Endometrium (tissue), 2 donors: ENCODE measurements around the gene FSTL4.

Experiments
- FAIRE-seq: peaks from 2 replicates; lab custom pipeline; 2012; peaks lifted over from hg19 to GRCh38; lab: Jason Lieb, UNC
- donor health status: control.
- donor health status: control.

The FSTL4 gene

GRCh38 chr5:133512896-133513295, 99.4 kb downstream of the FSTL4 start:
- no peak for FAIRE-seq

GRCh38 chr5:133511653-133512235, 100.6 kb downstream of the FSTL4 start:
- no peak for FAIRE-seq

GRCh38 chr5:133510634-133511262, 101.6 kb downstream of the FSTL4 start:
- no peak for FAIRE-seq

- FAIRE-seq, result no peak
These were observed 102.6 kb downstream of the FSTL4 start for GRCh38 chr5:133509742-133510079.

- FAIRE-seq, result no peak
These were observed 103.2 kb downstream of the FSTL4 start for GRCh38 chr5:133508845-133509741.

- no peak for FAIRE-seq
These were observed 104.0 kb downstream of the FSTL4 start for GRCh38 chr5:133508331-133508730.

GRCh38 chr5:133506181-133506580, 106.2 kb downstream of the FSTL4 start:
- no peak for FAIRE-seq

GRCh38 chr5:133503511-133503910, 108.8 kb downstream of the FSTL4 start:
- FAIRE-seq, result no peak

- FAIRE-seq, result no peak
These were observed 112.4 kb downstream of the FSTL4 start for GRCh38 chr5:133499895-133500294.

GRCh38 chr5:133497608-133498348, 114.6 kb downstream of the FSTL4 start:
- no peak for FAIRE-seq

- no peak for FAIRE-seq
These were observed 115.7 kb downstream of the FSTL4 start for GRCh38 chr5:133496631-133497030.

GRCh38 chr5:133494923-133495246, 117.5 kb downstream of the FSTL4 start:
- FAIRE-seq, result no peak

- FAIRE-seq, result no peak
These were observed 118.0 kb downstream of the FSTL4 start for GRCh38 chr5:133494232-133494922.

- FAIRE-seq, result no peak
These were observed 122.7 kb downstream of the FSTL4 start for GRCh38 chr5:133489632-133490031.

GRCh38 chr5:133487093-133487492, 125.2 kb downstream of the FSTL4 start:
- no peak for FAIRE-seq

GRCh38 chr5:133485468-133485867, 126.9 kb downstream of the FSTL4 start:
- no peak for FAIRE-seq

- FAIRE-seq, result no peak
These were observed 128.8 kb downstream of the FSTL4 start for GRCh38 chr5:133483406-133484090.

- no peak for FAIRE-seq
These were observed 130.3 kb downstream of the FSTL4 start for GRCh38 chr5:133482028-133482427.

- no peak for FAIRE-seq
These were observed 131.5 kb downstream of the FSTL4 start for GRCh38 chr5:133480866-133481265.

- no peak for FAIRE-seq
These were observed 132.0 kb downstream of the FSTL4 start for GRCh38 chr5:133480366-133480765.

GRCh38 chr5:133478199-133478985, 133.9 kb downstream of the FSTL4 start:
- FAIRE-seq, result no peak
